ENCODE data around the gene BCL7C. TPM values are rescaled to one million over a fixed set of nuclear protein-coding genes. Genes with fewer than 3 reads are reported as not detected.
A peak's percentile ranks its signal among the peaks of the same experiment; 100 is the strongest.

Gene BCL7C
- total and polyA plus RNA-seq, 2 of the 8 experiments (the other 6 are each of a cell fraction or from before 2014, with no cell fraction given), result 8.6 to 17.2 TPM

DNA sequence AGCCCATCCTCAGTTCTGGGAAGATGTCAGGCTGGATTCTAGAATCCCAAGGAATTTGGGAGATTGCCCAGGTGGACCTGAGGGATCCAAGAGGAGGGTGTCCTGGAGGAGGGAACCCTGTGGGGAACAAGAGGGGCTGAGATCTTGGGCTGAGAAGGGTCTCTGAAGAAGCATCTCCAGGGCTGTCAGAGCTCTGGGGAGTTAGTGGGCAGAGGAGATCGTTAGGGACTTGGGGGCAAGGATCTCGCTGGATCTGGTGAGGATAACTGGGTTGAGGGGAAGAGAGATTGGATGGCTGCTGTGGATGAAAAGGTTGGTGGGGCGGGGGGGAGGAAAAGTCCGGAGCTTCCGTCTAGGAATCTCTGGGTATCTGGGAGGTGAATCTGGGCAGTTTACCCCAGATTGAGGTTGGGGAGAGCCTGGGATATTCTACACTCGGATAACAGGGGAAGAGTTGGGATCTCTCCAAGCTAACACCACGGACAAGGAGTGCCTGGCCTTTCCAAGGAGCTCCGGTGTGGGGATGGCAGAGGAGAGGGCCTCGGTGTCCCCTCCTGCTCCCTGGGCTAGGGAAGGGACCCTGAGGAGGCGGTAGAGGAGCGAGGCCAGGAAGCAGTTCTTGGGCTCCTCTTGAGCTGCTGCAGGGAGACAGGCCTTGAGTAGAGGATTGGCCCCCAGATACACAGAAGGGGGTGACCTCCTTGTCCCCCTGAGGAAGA is 31.2 kb upstream of the BCL7C start:
- Histone ChIP-seq H3K27ac (ENCODE audit: low read depth, low read length) (no peak overlapping the region), H2BK20ac (ENCODE audit: low read length) (no peak overlapping the region), H4K5ac (ENCODE audit: insufficient read length, low read depth, low read length) (no peak overlapping the region), H3K4me1 (replicated peaks in 1 of 4; ENCODE audit: control insufficient read depth in 3 of 4, insufficient read depth in 4 of 4, low read length in 3 of 4) (peaks cover 0 to 9% (median 2%) of the 10 kb centered on the region in 4 experiments; a peak in 4 of 7 replicates), H3K79me1 (ENCODE audit: low read depth, low read length) (peaks cover 4% of the 10 kb centered on the region), H3K18ac (ENCODE audit: extremely low read depth, low read length) (peak overlapping the region; percentile 71; the same call in 1 of the 2 replicates), H2AFZ (ENCODE audit: low read length) (no peak overlapping the region), H3K4me3 (ENCODE audit: extremely low read depth in 1 of 4, insufficient read depth in 2 of 4, low read depth in 3 of 4, low read length in 4 of 4) (peak overlapping the region; percentile 49 to 88 (median 62)), H2AK5ac (ENCODE audit: low read depth, low read length) (no peak overlapping the region), H2BK15ac (ENCODE audit: low read length) (no peak overlapping the region), H3K9me3 (ENCODE audit: insufficient read depth in 2 of 2, low read depth in 1 of 2, low read length in 1 of 2) (no peaks in the 10 kb centered on the region), H2BK12ac (ENCODE audit: low read depth, low read length) (no peak overlapping the region), H4K8ac (ENCODE audit: extremely low read depth, insufficient read depth, low read length) (0 out of 2 replicates have a peak overlapping the region, but pooled peaks have one; percentile 5), H3K27me3 (replicated peaks in 1 of 4; ENCODE audit: control insufficient read depth in 3 of 4, extremely low read depth in 1 of 4, insufficient read depth in 3 of 4, low read length in 3 of 4) (no peaks in the 10 kb centered on the region), H3K4ac (replicated peaks; ENCODE audit: insufficient read length, low read depth, low read length) (no peak overlapping the region), H2BK120ac (replicated peaks; ENCODE audit: low read depth, low read length) (no peak overlapping the region), H3K4me2 (ENCODE audit: insufficient read depth in 1 of 2, low read depth in 2 of 2, low read length in 2 of 2) (peak overlapping the region; percentile 68 to 71), H2BK5ac (ENCODE audit: low read depth, low read length) (no peak overlapping the region), H3K23me2 (ENCODE audit: low read depth, low read length) (peaks cover 8% of the 10 kb centered on the region; the same call in 1 of the 2 replicates), H3K23ac (ENCODE audit: insufficient read length) (no peak overlapping the region), H4K20me1 (replicated peaks in 1 of 2; ENCODE audit: control insufficient read depth in 1 of 2, insufficient read depth in 2 of 2, low read length in 2 of 2) (peaks cover 2 to 3% of the 10 kb centered on the region in 2 experiments), H3K36me3 (ENCODE audit: control insufficient read depth in 2 of 4, insufficient read depth in 4 of 4, low read length in 3 of 4) (peaks cover 2 to 18% (median 6%) of the 10 kb centered on the region in 4 experiments; a peak in 7 of 8 replicates), H3K14ac (ENCODE audit: insufficient read length) (no peak overlapping the region), H3K56ac (replicated peaks; ENCODE audit: insufficient read length, low read depth, low read length) (no peak overlapping the region), H4K91ac (replicated peaks; ENCODE audit: insufficient read length, low read length) (no peak overlapping the region), H3K79me2 (ENCODE audit: control insufficient read depth in 1 of 2, insufficient read depth in 2 of 2, low read length in 2 of 2) (peaks cover 0 to 10% of the 10 kb centered on the region in 2 experiments; a peak in 2 of 4 replicates), H3K9ac (replicated peaks in 1 of 4; ENCODE audit: extremely low read depth in 1 of 4, low read depth in 3 of 4, low read length in 3 of 4) (peak overlapping the region in 3 of 4 experiments; percentile 17 to 34 (median 29); a peak in 5 of 7 replicates)
- DNase-seq (ENCODE audit: low read depth in 1 of 2, low spot score in 2 of 2), result no peak
- POLR2A ChIA-PET (ENCODE audit: partially characterized antibody), result interaction anchor here (0.6 to 8.2 kb wide), 9 partner anchors 9 to 150 kb away, joined by 3 to 105 read pairs (median 4); no protein-coding TSS in a partner anchor
- CTCF ChIA-PET (ENCODE audit: partially characterized antibody), result interaction anchor here (0.6 to 4.4 kb wide), 5 partner anchors 10 to 79 kb away, joined by 3 to 33 read pairs (median 6); no protein-coding TSS in a partner anchor
- no peak for FAIRE-seq
- WGBS, 2 experiments (ENCODE audit: extremely low coverage in 1 of 2, insufficient coverage in 1 of 2, insufficient read length in 1 of 2, insufficient replicate concordance in 2 of 2, low coverage in 1 of 2, low lambda C conversion rate in 2 of 2, missing lambda C conversion rate in 1 of 2), result 84% methylated on average over 11 of the region's 11 CpGs; no CpG with 5 or more reads in 1 of the 2 experiments
- TF ChIP-seq CEBPB (IDR thresholded peaks at IDR 0.05; ENCODE audit: low read depth, low read length), result no peak
- TF ChIP-seq RNF2 (IDR thresholded peaks at IDR 0.05; ENCODE audit: borderline replicate concordance, low read depth, low read length, missing control alignments, poor library complexity, severe bottlenecking), result no peak
- TF ChIP-seq BCL11A (IDR thresholded peaks at IDR 0.05; ENCODE audit: low read depth in 2 of 2, low read length in 2 of 2), result no peak
- TF ChIP-seq YY1 (IDR thresholded peaks at IDR 0.05; ENCODE audit: low read depth, low read length), result no peak
